Skeletal muscle satellite cell (primary cell): Measurements from ENCODE around the gene SCAPER.
"Not testable (repeated sequence)": the region's sequence is repeated elsewhere in the genome, so short reads cannot be mapped to it uniquely, and the experiment has no call there.

Experiments used
- H3K27me3 ChIP-seq: 2 replicates; pipeline ENCODE4 v1.7.0; 2013; ENCODE audit warnings: low read length; ENCODE audit not compliant: control insufficient read depth, insufficient read depth
- H3K36me3 ChIP-seq: 2 replicates; pipeline ENCODE4 v1.7.0; 2013; ENCODE audit warnings: mild to moderate bottlenecking, control low read depth, low read length; ENCODE audit not compliant: insufficient read depth
- H3K4me1 ChIP-seq: 2 replicates; pipeline ENCODE4 v1.7.0; 2013; ENCODE audit warnings: low read length; ENCODE audit not compliant: control insufficient read depth, insufficient read depth
- H3K4me2 ChIP-seq: 2 replicates; pipeline ENCODE4 v1.7.0; 2013; ENCODE audit warnings: mild to moderate bottlenecking, low read length
- H3K4me3 ChIP-seq: 2 replicates; pipeline ENCODE4 v1.7.0; 2013; ENCODE audit warnings: low read length
- H3K9ac ChIP-seq: 2 replicates; pipeline ENCODE4 v1.7.0; 2013; ENCODE audit warnings: mild to moderate bottlenecking, low read depth, low read length, moderate library complexity
- H3K9me3 ChIP-seq: replicated peaks from 2 replicates; pipeline ENCODE4 v1.7.0; 2013; ENCODE audit warnings: mild to moderate bottlenecking, control low read depth, low read length

SCAPER gene

DNA sequence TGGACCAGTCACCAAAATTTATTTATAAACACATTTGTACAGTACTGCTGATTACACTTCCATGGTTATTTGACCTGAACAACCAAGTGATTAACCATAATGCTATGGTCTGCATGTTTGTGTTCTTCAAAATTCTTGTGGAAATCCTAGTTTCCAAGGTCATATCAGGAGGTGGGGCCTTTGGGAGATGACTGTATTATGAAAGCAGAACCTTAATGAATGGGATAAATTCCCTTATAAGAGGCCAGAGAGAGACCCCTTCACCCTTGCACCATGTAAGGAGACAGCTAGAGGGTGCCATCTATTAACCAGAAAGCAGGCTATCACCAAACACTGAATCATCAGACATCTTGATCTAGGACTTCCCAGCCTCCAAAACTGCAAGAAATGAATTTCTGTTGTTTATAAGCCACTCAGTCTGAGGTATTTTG is 1.9 kb downstream of the SCAPER start:
- H3K4me3 ChIP-seq: no peak overlapping the region
- no peaks in the 10 kb centered on the region for H3K9me3 ChIP-seq
- peak overlapping the region; percentile 97 for H3K4me2 ChIP-seq
- H3K9ac ChIP-seq: no peak overlapping the region
- no peaks in the 10 kb centered on the region for H3K36me3 ChIP-seq
- peaks cover 20% of the 10 kb centered on the region for H3K4me1 ChIP-seq
- H3K27me3 ChIP-seq: no peaks in the 10 kb centered on the region

DNA sequence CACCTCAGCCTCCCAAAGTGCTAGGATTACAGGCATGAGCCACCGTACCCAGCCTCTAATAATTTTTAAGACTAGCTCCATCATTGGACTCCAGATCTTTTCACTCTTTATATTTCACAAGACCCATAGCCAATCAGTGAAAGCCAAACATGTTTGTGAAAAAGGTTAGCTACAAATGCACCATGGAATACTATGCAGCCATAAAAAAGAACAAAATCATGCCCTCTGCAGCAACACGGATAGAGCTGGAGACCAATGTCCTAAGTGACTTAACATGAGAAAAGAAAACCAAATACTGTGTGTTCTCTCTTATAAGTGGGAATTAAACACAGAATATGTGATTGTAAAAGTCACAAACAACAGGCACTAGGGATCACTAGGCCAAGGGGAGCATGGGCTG is 3.2 kb downstream of the SCAPER start:
- no peak overlapping the region for H3K4me3 ChIP-seq

DNA sequence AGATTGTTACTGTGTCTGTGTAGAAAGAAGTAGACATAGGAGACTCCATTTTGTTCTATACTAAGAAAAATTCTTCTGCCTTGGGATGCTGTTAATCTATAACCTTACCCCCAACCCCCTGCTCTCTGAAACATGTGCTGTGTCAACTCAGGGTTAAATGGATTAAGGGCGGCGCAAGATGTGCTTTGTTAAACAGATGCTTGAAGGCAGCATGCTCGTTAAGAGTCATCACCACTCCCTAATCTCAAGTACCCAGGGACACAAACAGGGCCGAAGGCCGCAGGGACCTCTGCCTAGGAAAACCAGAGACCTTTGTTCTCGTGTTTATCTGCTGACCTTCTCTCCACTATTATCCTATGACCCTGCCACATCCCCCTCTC is 5.2 kb downstream of the SCAPER start:
- not testable (repeated sequence) for H3K4me2 ChIP-seq, H3K9me3 ChIP-seq, H3K27me3 ChIP-seq, H3K36me3 ChIP-seq, H3K9ac ChIP-seq, H3K4me3 ChIP-seq
- H3K4me1 ChIP-seq: peaks cover 12% of the 10 kb centered on the region

More for the DNA sequence above, 3.2 kb downstream of the SCAPER start:
- Histone ChIP-seq H3K27me3 (no peaks in the 10 kb centered on the region), H3K36me3 (no peaks in the 10 kb centered on the region), H3K4me1 (peaks cover 20% of the 10 kb centered on the region), H3K9ac (no peak overlapping the region), H3K9me3 (no peaks in the 10 kb centered on the region), H3K4me2 (no peak overlapping the region)

DNA sequence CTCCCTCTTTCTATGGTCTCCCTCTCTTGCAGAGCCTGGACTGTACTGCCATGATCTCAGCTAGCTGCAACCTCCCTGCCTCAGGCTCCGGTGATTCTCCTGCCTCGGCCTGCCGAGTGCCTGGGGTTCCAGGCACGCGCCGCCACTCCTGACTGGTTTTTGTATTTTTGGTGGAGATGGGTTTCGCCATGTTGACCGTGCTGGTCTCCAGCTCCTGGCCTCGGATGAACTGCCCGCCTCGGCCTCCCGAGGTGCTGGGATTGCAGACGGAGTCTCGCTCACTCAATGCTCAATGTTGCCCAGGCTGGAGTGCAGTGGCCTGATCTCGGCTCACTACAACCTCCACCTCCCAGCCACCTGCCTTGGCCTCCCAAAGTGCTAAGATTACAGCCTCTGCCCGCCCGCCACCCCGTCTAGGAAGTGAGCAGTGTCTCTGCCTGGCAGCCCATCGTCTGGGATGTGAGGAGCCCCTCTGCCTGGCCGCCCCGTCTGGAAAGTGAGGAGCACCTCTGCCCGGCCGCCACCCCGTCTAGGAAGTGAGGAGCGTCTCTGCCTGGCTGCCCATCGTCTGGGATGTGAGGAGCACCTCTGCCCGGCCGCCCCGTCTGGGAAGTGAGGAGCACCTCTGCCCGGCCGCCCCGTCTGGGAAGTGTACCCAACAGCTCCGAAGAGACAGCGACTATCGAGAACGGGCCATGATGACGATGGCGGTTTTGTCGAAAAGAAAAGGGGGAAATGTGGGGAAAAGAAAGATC is 5.8 kb downstream of the SCAPER start:
- not testable (repeated sequence) for H3K9me3 ChIP-seq, H3K4me3 ChIP-seq, H3K4me2 ChIP-seq, H3K4me1 ChIP-seq, H3K9ac ChIP-seq, H3K36me3 ChIP-seq, H3K27me3 ChIP-seq

DNA sequence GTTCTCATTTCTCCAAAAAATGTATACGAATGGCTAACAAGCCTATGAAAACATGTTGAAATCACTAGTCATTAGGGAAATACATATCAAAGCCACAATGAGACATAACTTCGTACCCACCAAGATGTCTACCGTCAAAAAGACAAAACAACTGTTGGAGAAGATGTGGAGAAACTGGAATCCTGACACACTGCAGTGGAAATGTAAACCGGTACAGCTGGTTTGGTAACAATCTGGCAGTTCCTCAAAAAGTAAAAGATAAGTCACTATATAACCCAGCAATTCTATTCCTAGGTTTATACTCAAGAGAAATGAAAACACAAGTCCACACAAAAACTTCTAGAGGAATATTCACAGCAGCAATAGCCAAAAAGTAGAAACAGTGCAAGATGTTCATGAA is 7.0 kb downstream of the SCAPER start:
- H3K36me3 ChIP-seq: no peaks in the 10 kb centered on the region
- H3K4me2 ChIP-seq: no peak overlapping the region
- H3K9me3 ChIP-seq: no peaks in the 10 kb centered on the region
- H3K9ac ChIP-seq: no peak overlapping the region
- H3K4me3 ChIP-seq: no peak overlapping the region
- peaks cover 2% of the 10 kb centered on the region for H3K4me1 ChIP-seq
- no peaks in the 10 kb centered on the region for H3K27me3 ChIP-seq

DNA sequence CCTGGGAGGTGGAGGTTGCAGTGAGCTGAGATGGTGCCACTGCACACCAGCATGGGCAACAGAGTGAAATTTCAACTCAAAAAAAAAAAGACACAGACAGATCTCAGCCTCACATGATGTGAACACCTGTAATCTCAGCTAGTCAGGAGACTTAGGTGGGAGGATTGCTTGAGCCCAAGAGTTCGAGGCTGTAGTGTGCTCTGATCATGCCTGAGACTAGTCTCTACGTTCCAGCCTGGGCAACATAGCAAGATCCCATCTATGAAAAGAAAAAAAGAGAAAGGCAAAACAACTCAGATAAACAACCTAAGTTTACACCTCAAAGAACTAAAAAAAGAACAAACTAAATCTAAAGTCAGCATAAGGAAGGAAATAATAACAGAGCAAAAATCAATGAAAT is 11.0 kb downstream of the SCAPER start:
- no peak overlapping the region for H3K9ac ChIP-seq
- H3K27me3 ChIP-seq: no peaks in the 10 kb centered on the region
- no peaks in the 10 kb centered on the region for H3K36me3 ChIP-seq
- no peak overlapping the region for H3K4me2 ChIP-seq
- H3K9me3 ChIP-seq: no peaks in the 10 kb centered on the region
- no peak overlapping the region for H3K4me3 ChIP-seq
- no peaks in the 10 kb centered on the region for H3K4me1 ChIP-seq

DNA sequence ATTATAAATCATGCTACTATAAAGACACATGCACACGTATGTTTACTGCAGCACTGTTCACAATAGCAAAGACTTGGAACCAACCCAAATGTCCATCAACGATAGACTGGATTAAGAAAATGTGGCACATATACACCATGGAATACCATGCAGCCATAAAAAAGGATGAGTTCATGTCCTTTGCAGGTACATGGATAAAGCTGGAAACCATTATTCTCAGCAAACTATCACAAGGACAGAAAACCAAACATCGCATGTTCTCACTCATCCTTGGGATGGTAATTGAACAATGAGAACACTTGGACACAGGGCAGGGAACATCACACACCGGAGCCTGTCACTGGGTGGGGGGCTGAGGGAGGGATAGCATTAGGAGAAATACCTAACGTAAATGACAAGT is 12.3 kb downstream of the SCAPER start:
- H3K4me2 ChIP-seq, H3K4me1 ChIP-seq, H3K9me3 ChIP-seq, H3K9ac ChIP-seq, H3K36me3 ChIP-seq, H3K27me3 ChIP-seq, H3K4me3 ChIP-seq: not testable (repeated sequence)

DNA sequence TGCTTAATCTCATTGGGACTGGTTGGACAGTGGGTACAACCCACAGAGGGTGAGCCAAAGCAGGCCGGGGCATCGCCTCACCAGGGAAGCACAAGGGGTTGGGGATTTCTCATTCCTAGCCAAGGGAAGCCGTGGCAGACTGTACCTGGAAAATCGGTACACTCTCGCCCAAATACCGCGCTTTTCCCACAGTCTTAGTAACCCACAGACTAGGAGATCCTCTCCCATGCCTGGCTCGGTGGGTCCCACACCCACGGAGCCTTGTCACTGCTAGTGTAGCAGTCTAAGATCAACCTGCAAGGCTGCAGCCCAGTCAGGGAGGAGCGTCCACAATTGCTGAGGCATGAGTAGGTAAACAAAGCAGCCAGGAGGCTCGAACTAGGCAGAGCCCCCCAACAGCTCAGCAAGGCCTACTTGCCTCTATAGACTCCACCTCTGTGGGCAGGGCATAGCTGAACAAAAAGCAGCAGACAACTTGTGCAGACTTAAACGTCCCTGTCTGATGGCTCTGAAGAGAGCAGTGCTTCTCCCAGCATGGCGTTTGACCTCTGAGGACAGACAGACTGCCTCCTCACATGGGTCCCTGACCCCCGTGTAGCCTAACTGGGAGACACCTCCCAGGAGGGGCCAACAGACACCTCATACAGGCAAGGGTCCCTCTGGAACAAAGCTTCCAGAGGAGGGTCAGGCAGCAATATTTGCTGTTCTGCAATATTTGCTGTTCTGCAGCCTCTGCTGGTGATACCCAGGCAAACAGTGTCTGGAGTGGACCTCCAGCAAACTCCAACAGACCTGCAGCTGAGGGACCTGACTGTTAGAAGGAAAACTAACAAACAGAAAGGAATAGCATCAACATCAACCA is 17.6 kb downstream of the SCAPER start:
- not testable (repeated sequence) for H3K36me3 ChIP-seq, H3K9ac ChIP-seq, H3K9me3 ChIP-seq, H3K4me2 ChIP-seq, H3K4me3 ChIP-seq, H3K27me3 ChIP-seq, H3K4me1 ChIP-seq

DNA sequence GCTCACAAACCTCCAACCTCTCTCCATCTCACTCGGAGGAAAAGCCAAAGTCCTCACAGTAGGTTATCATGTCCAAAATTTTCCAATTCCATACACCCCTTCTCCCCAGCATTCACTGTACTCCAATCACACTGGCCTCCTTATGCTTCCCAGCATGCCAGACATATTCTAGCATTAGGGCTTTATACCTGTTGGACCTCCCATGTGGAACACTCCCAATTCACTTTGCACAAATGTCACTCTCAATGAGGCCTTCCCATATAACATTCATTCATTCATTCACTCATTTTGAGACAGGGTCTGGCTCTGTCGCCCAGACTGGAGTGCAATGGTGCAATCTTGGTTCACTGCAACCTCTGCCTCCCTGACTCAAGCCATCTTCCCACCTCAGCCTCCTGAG is 19.9 kb downstream of the SCAPER start:
- Histone ChIP-seq H3K9ac (no peak overlapping the region), H3K4me3 (no peak overlapping the region), H3K27me3 (no peaks in the 10 kb centered on the region), H3K36me3 (no peaks in the 10 kb centered on the region), H3K9me3 (no peaks in the 10 kb centered on the region), H3K4me1 (no peaks in the 10 kb centered on the region), H3K4me2 (no peak overlapping the region)

DNA sequence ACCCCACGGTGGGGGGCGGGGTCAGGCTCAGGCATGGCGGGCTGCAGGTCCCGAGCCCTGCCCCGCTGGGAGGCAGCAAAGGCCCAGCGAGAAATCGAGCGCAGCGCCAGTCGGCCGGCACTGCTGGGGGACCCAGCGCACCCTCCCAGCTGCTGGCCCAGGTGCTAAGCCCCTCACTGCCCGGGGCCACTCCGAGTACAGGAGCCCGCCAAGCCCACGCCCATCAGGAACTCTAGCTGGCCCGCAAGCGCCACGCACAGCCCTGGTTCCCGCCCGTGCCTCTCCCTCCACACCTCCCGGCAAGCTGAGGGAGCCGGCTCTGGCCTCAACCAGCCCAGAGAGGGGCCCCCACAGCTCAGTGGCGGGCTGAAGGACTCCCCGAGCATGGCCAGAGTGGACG is 29.2 kb downstream of the SCAPER start:
- H3K4me1 ChIP-seq: no peaks in the 10 kb centered on the region
- no peak overlapping the region for H3K4me2 ChIP-seq
- H3K4me3 ChIP-seq: no peak overlapping the region
- H3K9ac ChIP-seq: no peak overlapping the region
- H3K27me3 ChIP-seq: no peaks in the 10 kb centered on the region
- H3K9me3 ChIP-seq: no peaks in the 10 kb centered on the region
- no peaks in the 10 kb centered on the region for H3K36me3 ChIP-seq

DNA sequence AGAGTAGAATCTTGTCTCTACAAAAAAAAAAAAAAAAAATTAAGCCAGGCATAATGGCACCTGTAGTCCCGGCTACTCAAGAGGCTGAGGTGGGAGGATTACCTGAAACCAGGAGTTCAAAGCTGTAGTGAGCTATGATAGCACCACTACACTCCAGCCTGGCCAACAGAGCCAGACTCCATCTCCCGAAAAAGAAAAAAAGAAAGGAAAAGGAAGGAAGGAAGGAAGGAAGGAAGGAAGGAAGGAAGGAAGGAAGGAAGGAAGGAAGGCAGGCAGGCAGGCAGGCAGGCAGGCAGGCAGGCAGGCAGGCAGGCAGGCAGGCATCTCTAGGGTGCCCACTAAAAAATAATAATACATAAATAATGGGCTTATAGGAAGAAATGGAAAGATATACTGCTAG is 32.1 kb downstream of the SCAPER start:
- H3K4me3 ChIP-seq, H3K36me3 ChIP-seq, H3K9ac ChIP-seq, H3K4me2 ChIP-seq, H3K27me3 ChIP-seq, H3K4me1 ChIP-seq, H3K9me3 ChIP-seq: not testable (repeated sequence)

DNA sequence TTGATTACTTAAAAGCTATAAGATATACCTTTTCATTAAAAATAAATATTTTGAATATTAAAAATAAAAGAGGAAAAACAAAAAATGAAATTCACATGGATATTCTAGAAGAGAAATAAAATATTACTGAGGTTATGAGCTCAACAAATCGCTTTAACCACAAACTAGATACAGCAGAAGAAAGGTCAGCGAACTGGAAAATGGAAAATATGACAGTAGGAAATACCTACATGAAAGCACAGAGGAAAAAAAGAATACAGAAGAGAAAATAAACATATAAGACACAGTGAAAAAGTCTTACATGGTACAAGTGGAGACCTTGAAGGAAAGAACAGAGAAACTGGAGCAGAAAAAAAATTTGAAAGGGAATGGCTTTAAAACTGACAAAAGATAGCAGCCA is 33.2 kb downstream of the SCAPER start:
- H3K9me3 ChIP-seq: no peaks in the 10 kb centered on the region
- H3K4me1 ChIP-seq: no peaks in the 10 kb centered on the region
- H3K4me3 ChIP-seq: no peak overlapping the region
- no peaks in the 10 kb centered on the region for H3K36me3 ChIP-seq
- no peaks in the 10 kb centered on the region for H3K27me3 ChIP-seq
- H3K9ac ChIP-seq: no peak overlapping the region
- H3K4me2 ChIP-seq: no peak overlapping the region
